Left lobe of liver (tissue), 2 donors: ENCODE data around the gene DUSP9. TPM values are rescaled to one million over a fixed set of nuclear protein-coding genes. Genes with fewer than 3 reads are reported as not detected.
"Not testable (repeated sequence)": the region's sequence is repeated elsewhere in the genome, so short reads cannot be mapped to it uniquely, and the experiment has no call there.

Experiments used
- ATAC-seq: fragments of 200-7000 bp; cut with Tn5 transposase; one replicate; pipeline ENCODE4 v1.9.1; 2020; ENCODE audit warnings: mild to moderate bottlenecking, moderate library complexity
- DNase-seq: peaks from one replicate; pipeline ENCODE4 v3.0.0-alpha.2; 2020; ENCODE audit warnings: low spot score
- total RNA-seq: library from RNA; stranded (reverse); gene quantifications from one replicate; pipeline ENCODE4 v1.2.1, GENCODE V29; 2021
- donor health status: DM: no; HTN: no; CAD: no; lungs with moderate emphysema.
- donor health status: DM: no; HTN: yes; CAD: no.

Gene DUSP9
- total RNA-seq, 1 donor from 2014 or later = 0.60 TPM

- ATAC-seq = no peak
- no peak for DNase-seq
These were observed 24.0 kb downstream of the DUSP9 start for GRCh38 chrX:153670748-153671588.

- ATAC-seq (no peak), DNase-seq (no peak)
These were observed 24.9 kb downstream of the DUSP9 start for GRCh38 chrX:153671589-153672530.

GRCh38 chrX:153672531-153673427, 25.8 kb downstream of the DUSP9 start:
- DNase-seq (no peak), ATAC-seq (no peak)

- no peak for DNase-seq
- no peak for ATAC-seq
These were observed 26.6 kb downstream of the DUSP9 start, which contains the start of gene PNCK for GRCh38 chrX:153673428-153674218. TSS of gene PNCK (minus strand) at chrX:153673813. CDS start at chrX:153673076, 737 bp downstream.

GRCh38 chrX:153674219-153674851, 27.3 kb downstream of the DUSP9 start:
- ATAC-seq (no peak), DNase-seq (no peak)

- DNase-seq (no peak), ATAC-seq (no peak)
These were observed 34.2 kb downstream of the DUSP9 start for GRCh38 chrX:153681175-153681574.

- ATAC-seq, DNase-seq: not testable (repeated sequence)
These were observed 36.5 kb downstream of the DUSP9 start for GRCh38 chrX:153683486-153683885.

GRCh38 chrX:153684467-153685155, 37.6 kb downstream of the DUSP9 start:
- DNase-seq = no peak
- no peak for ATAC-seq

- ATAC-seq (no peak), DNase-seq (no peak)
These were observed 38.1 kb downstream of the DUSP9 start for GRCh38 chrX:153685156-153685536.

GRCh38 chrX:153685751-153686696, 39.0 kb downstream of the DUSP9 start:
- DNase-seq (no peak), ATAC-seq (no peak)

- ATAC-seq (no peak), DNase-seq (no peak)
These were observed 39.7 kb downstream of the DUSP9 start for GRCh38 chrX:153686711-153687110.

GRCh38 chrX:153687121-153688039, 40.4 kb downstream of the DUSP9 start, which contains the start of gene SLC6A8:
TSS of gene SLC6A8 (plus strand) at chrX:153687926. CDS start at chrX:153688575, 649 bp downstream.
- DNase-seq (peak; percentile 59), ATAC-seq (peak; percentile 80)

- DNase-seq (no peak), ATAC-seq (no peak)
These were observed 41.1 kb downstream of the DUSP9 start for GRCh38 chrX:153688071-153688470.

GRCh38 chrX:153688506-153688905, 41.5 kb downstream of the DUSP9 start:
- ATAC-seq = no peak
- DNase-seq = no peak

- ATAC-seq = no peak
- no peak for DNase-seq
These were observed 42.0 kb downstream of the DUSP9 start for GRCh38 chrX:153688911-153689590.
